Small intestine (tissue), 7 donors: ENCODE results near the gene TAF8. TPM values are rescaled to one million over a fixed set of nuclear protein-coding genes. Genes with fewer than 3 reads are reported as not detected.

Source experiments
- DNase-seq, 2 donors: peaks; one replicate each; pipeline versions ENCODE4 v3.0.0 to v3.0.0-alpha.2; 2013
- FAIRE-seq: peaks from 2 replicates; lab custom pipeline; 2012; peaks lifted over from hg19 to GRCh38; lab: Jason Lieb, UNC
- H3K27ac ChIP-seq, 3 donors: one replicate each; pipeline ENCODE4 v1.5.1; 2013; ENCODE audit warnings: low read length in 2 of 3, mild to moderate bottlenecking in 2 of 3, control low read depth in 1 of 3, inconsistent platforms in 1 of 3, low read depth in 1 of 3, moderate library complexity in 1 of 3
- H3K27me3 ChIP-seq, 3 donors: one replicate each; pipeline ENCODE4 v1.6.1; 2013; ENCODE audit warnings: low read length in 3 of 3, inconsistent platforms in 1 of 3; ENCODE audit not compliant: control insufficient read depth in 3 of 3, insufficient read depth in 3 of 3
- H3K36me3 ChIP-seq, 3 donors: one replicate each; pipeline ENCODE4 v1.6.1; 2013; ENCODE audit warnings: low read length in 3 of 3, inconsistent platforms in 1 of 3, low read depth in 1 of 3, mild to moderate bottlenecking in 1 of 3, moderate library complexity in 1 of 3; ENCODE audit not compliant: control insufficient read depth in 3 of 3, insufficient read depth in 2 of 3
- H3K4me1 ChIP-seq, 3 donors: one replicate each; pipeline ENCODE4 v1.6.1; 2013; ENCODE audit warnings: low read length in 2 of 3, inconsistent platforms in 1 of 3, low read depth in 1 of 3, mild to moderate bottlenecking in 1 of 3, moderate library complexity in 1 of 3; ENCODE audit not compliant: control insufficient read depth in 3 of 3, insufficient read depth in 2 of 3
- H3K4me3 ChIP-seq, 3 donors: one replicate each; pipeline ENCODE4 v1.5.1; 2013; ENCODE audit warnings: low read length in 3 of 3, control low read depth in 1 of 3, inconsistent platforms in 1 of 3, low read depth in 1 of 3, mild to moderate bottlenecking in 1 of 3, moderate library complexity in 1 of 3
- H3K9me3 ChIP-seq, 2 donors: one replicate each; pipeline ENCODE4 v1.6.1; 2013; ENCODE audit warnings: low read depth in 1 of 2, low read length in 1 of 2; ENCODE audit not compliant: control insufficient read depth in 2 of 2, insufficient read depth in 1 of 2
- WGBS, 3 donors: extraction: QIAGEN DNeasy Blood & Tissue Kit; methylation state at CpG; one replicate each; pipeline ENCODE4 v1.1.7; 2013; 5-methylcytosine and 5-hydroxymethylcytosine counted together
- polyA plus RNA-seq, 4 donors: library from polyadenylated mRNA; stranded (reverse) in 3 of 4; unstranded in 1 of 4; fragments of 200-250 nt in 3 of 4; fragments of 120-200 nt in 1 of 4; gene quantifications; one replicate each; pipeline versions ENCODE4 v1.2.1 to v1.2.3, GENCODE V29; 2013
- donor health status: healthy with polysubstance abuse.
- donor health status: control.
- donor health status: control.
- donor health status: Bipolar disorder and iron deficiency.
- donor health status: healthy.

Gene TAF8
- polyA plus RNA-seq, 4 donors, result 6.7 to 33.6 (median 10.8) TPM

DNA sequence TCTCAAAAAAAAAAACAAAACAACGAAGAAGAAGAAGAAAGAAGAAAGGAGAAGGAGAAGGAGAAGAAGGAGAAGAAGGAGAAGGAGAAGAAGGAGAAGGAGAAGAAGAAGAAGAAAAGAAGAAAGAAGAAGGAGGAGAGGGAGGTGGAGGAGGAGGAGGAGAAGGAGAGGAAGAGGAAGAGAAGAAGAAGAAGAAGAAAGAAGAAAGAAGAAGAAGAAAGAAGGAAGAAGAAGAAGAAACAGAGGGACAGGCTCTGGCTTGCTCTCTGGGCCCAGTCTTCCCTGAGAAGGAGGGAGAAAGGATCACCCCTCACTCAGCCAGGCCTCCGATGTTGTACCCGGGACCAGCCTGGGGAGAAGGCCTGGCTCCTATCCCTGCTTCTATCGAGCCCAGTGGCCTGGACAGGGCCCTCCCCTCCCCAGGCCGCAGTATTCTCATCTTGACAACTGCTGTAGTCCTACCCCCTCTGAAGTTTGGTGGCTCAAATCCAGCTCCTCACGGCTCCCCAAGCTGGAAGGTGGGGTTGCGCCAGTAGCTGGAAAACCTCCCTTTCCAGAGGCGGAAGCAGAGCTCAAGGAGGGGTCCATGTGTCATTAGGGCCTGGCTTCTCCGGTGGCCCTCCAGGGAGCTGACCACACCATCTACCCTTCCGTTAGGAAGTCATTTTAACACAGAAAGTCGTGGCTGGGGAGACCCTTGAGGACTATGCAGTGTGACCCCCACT lies 73.2 kb downstream of the TAF8 start:
- H3K27ac ChIP-seq, result peak overlapping the region; percentile 23 to 85 (median 80)
- DNase-seq, result no peak
- no peaks in the 10 kb centered on the region for H3K27me3 ChIP-seq
- H3K36me3 ChIP-seq, result peaks cover 0 to 84% (median 6%) of the 10 kb centered on the region in 3 donors
- H3K4me1 ChIP-seq, result peaks cover 0 to 38% (median 7%) of the 10 kb centered on the region in 3 donors
- no peak for FAIRE-seq
- WGBS, 3 donors, result 71 to 81% (median 75%) methylated on average over 11 of the region's 11 CpGs
- no peaks in the 10 kb centered on the region for H3K9me3 ChIP-seq
- no peak overlapping the region for H3K4me3 ChIP-seq

DNA sequence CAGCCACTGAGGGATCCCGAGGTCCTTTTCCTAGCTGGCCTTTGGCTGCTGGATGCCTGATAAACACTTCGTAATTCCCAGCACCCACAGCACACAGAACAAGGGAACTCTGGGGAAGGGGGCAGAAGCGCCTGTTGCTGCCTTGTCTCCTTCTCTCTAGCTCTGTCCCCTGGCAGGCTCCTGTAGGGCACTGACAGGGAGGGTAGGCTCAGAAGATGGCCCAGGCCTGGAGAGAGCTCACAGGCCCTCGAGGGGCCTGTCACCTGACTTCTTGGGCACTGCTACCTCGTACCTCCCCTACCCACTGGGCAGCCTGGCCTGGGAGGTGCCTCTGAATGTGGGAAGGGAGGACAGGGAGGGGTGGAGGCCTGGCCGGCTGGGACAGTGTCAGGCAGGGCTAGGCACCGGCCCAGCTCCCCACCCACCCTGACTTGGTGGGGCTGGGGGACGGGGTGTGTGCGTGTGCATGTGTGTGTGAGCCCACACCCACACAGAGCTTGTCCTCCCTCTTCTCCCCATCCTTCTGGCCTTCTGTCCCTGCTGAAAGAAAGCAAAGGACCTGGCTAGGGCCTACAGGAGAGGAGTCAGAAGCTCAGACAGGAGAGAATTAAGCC lies 74.0 kb downstream of the TAF8 start:
- Histone ChIP-seq H3K27me3 (no peaks in the 10 kb centered on the region), H3K9me3 (no peaks in the 10 kb centered on the region), H3K4me3 (no peak overlapping the region), H3K36me3 (peaks cover 0 to 90% (median 6%) of the 10 kb centered on the region in 3 donors), H3K27ac (peak overlapping the region; percentile 23 to 85 (median 80)), H3K4me1 (peaks cover 0 to 31% (median 7%) of the 10 kb centered on the region in 3 donors)
- no peak for DNase-seq
- 52 to 76% (median 68%) methylated on average over 7 to 9 of the region's 9 CpGs for WGBS, 3 donors
- no peak for FAIRE-seq

DNA sequence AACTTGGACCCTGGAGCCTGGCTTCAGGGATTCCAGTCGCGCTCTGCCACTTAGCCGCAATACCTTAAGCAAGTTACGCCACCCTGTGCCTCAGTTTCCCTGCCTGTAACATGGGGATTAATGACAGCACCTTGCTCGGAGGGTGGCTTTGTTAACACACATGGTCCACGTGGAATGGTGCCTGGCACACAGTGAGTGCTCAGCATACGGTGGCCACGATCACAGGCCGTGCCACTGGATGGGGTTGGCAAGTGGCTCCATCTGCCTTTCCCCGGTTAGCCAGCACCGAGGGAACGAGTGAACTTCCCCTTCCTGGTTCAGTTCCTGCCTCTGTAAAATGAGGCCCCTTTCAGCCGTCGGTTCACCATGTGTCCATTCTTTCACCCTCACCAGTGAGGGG lies 74.9 kb downstream of the TAF8 start:
- no peaks in the 10 kb centered on the region for H3K27me3 ChIP-seq
- peaks cover 0 to 23% (median 7%) of the 10 kb centered on the region in 3 donors for H3K4me1 ChIP-seq
- WGBS, 3 donors, result 77 to 90% (median 88%) methylated on average over 14 of the region's 14 CpGs
- H3K9me3 ChIP-seq, result no peaks in the 10 kb centered on the region
- DNase-seq (no peak), FAIRE-seq (no peak)
- H3K4me3 ChIP-seq, result no peak overlapping the region
- H3K36me3 ChIP-seq, result peaks cover 0 to 93% (median 6%) of the 10 kb centered on the region in 3 donors
- H3K27ac ChIP-seq, result no peak overlapping the region

DNA sequence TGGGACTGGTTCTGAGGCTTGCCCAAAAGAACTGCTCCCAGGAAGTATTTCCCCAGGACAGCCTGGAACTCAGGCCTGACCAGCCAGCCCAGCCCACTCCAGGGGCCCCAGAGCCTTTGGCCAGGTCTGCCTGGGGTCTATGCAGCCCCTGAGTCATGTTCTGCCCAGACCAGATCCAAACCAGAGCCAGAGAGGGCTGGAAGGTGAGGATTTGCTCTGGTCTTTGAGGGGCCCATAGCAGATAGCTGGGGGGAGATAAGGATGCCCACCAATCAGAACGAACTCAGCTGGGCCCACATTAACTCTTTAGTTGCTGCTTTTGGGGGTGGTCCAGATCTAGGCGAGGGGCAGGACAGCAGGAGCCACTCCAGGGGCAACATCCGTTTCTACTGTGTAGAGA lies 75.3 kb downstream of the TAF8 start:
- Histone ChIP-seq H3K4me1 (peaks cover 0 to 23% (median 7%) of the 10 kb centered on the region in 3 donors), H3K27me3 (no peaks in the 10 kb centered on the region), H3K36me3 (peaks cover 0 to 94% (median 6%) of the 10 kb centered on the region in 3 donors), H3K27ac (no peak overlapping the region), H3K9me3 (no peaks in the 10 kb centered on the region), H3K4me3 (no peak overlapping the region)
- DNase-seq, result no peak
- 67 to 75% (median 68%) methylated on average over 3 of the region's 3 CpGs for WGBS, 3 donors
- FAIRE-seq, result no peak

DNA sequence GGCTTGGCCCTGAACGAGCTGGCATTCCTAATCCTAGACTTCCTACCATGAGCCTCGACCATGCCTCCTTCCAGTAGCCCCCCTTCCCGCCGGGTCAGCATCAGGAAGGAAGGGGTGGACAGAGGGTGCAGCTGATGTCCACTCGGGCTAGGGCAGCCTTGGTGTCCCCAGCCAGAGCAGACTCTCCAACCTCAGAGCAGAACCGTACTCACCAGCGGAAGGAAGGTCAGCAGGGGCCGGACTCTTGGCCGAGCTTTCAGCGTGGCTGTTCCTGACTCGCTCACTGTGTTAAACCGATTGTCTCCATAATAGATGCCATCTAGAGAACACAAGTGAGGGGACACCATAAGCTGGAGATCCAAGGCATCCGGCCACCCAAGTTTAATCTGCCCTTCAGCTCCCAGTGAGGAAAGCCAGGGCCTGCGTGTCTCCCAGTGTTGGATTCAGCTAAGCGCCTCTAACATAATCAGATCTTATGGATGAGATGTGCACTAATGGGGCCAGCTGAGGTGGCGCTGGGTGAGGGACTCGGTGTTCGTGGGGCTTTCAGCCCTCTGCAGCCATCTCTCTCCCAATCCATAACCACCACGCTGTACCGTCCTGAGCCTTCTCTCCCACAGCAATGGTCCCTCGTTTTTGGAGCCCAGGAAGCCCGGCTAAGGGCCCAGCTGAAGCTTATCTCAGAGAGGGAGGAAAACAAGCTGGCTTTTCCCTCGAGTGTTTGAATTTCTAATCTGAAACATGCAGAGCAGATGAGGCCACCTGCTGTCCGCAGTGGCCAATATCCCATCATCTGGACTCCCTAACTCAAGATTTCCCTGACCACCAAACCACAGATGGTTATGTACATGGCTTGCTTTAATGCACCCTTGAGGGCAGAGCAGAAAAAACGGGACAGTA lies 78.4 kb downstream of the TAF8 start:
- no peak overlapping the region for H3K4me3 ChIP-seq
- H3K4me1 ChIP-seq, result peaks cover 0 to 7% (median 0%) of the 10 kb centered on the region in 3 donors
- no peak for FAIRE-seq
- 75 to 86% (median 85%) methylated on average over 25 of the region's 25 CpGs for WGBS, 3 donors
- no peaks in the 10 kb centered on the region for H3K27me3 ChIP-seq
- peaks cover 0 to 92% (median 6%) of the 10 kb centered on the region in 3 donors for H3K36me3 ChIP-seq
- H3K9me3 ChIP-seq, result no peaks in the 10 kb centered on the region
- H3K27ac ChIP-seq, result no peak overlapping the region
- no peak for DNase-seq

DNA sequence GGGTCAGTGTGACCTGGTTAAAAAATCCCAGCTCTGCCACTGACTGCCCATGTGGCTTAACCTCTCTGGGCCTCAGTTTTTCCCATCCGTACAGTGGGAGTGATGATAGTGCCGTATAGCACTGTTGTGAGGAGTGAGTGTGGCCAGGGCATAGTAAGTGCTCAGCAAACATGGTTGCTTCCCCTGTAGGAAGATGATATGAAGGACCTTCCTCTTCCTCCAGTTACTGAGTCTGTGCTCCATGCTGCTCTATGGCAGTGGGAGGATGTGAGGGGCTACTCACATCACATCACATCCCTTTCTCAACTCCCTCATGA lies 79.0 kb downstream of the TAF8 start:
- DNase-seq, result no peak
- Histone ChIP-seq H3K4me3 (no peak overlapping the region), H3K27ac (no peak overlapping the region), H3K36me3 (peaks cover 0 to 92% (median 6%) of the 10 kb centered on the region in 3 donors), H3K9me3 (no peaks in the 10 kb centered on the region), H3K27me3 (no peaks in the 10 kb centered on the region), H3K4me1 (peaks cover 0 to 13% (median 0%) of the 10 kb centered on the region in 3 donors)
- no peak for FAIRE-seq
- 72 to 94% (median 93%) methylated on average over 2 of the region's 2 CpGs for WGBS, 3 donors

DNA sequence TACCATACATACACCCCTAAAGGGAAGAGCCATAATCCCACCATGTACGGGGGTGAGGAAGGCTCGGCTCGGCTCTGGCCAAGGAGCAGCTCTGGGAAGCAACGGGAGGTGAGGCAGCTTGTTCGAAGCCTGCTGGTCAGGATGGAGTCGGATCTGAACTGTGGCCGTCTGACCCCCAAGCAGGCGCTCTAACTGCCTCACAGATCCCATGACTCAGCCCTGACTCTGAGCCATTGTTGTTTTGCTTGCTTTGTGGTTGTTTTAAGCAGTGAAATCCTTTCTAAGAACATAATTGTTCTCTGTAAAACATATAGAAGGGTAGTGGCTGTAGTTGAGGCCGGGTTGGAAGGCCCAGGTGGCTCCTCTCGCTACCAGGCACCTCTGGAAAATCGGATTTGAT lies 81.2 kb downstream of the TAF8 start:
- FAIRE-seq, result no peak

DNA sequence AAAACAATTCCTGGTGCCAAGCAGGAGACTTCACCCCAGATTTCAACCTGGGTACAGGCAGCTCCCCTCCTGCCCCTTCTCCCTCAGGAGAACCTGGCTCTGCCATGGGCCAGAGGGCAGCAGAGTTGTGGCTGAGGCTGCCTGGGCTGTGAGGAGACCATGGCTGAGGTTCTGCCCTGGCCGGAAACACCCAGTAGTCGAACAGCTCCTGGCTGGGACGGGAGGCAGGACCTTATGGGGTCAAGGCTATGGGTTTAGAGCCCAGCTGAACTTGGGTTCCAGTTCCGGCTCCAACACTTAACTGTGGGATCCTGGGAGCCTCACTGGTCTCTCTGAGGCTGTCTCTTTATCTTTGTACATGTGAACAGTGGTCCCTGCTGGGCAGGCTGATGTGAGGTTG lies 83.6 kb downstream of the TAF8 start:
- Histone ChIP-seq H3K27me3 (no peaks in the 10 kb centered on the region), H3K4me1 (peaks cover 2 to 46% (median 2%) of the 10 kb centered on the region in 3 donors), H3K36me3 (peaks cover 0 to 80% (median 0%) of the 10 kb centered on the region in 3 donors), H3K4me3 (no peak overlapping the region), H3K27ac (peak overlapping the region in 1 of 3 donors; percentile 46), H3K9me3 (no peaks in the 10 kb centered on the region)
- no peak for FAIRE-seq
- 80 to 93% (median 84%) methylated on average over 4 of the region's 4 CpGs for WGBS, 3 donors
- no peak for DNase-seq

More for the DNA sequence above, 81.2 kb downstream of the TAF8 start:
- 87 to 89% (median 88%) methylated on average over 11 of the region's 11 CpGs for WGBS, 3 donors
- H3K27me3 ChIP-seq, result no peaks in the 10 kb centered on the region
- peaks cover 0 to 87% (median 3%) of the 10 kb centered on the region in 3 donors for H3K36me3 ChIP-seq
- H3K4me1 ChIP-seq, result peaks cover 2 to 24% (median 2%) of the 10 kb centered on the region in 3 donors
- DNase-seq, result no peak
- no peaks in the 10 kb centered on the region for H3K9me3 ChIP-seq
- H3K4me3 ChIP-seq, result no peak overlapping the region
- H3K27ac ChIP-seq, result no peak overlapping the region
